Kidney epithelial cell (primary cell): ENCODE data around the gene CCDC87. TPM values are rescaled to one million over a fixed set of nuclear protein-coding genes. Genes with fewer than 3 reads are reported as not detected.
A peak's percentile ranks its signal among the peaks of the same experiment; 100 is the strongest.

Experiments
- DNase-seq: peaks from one replicate; pipeline ENCODE4 v3.0.0-alpha.2; 2010; ENCODE audit warnings: low read depth
- H3K27me3 ChIP-seq: 2 replicates; pipeline ENCODE4 v1.6.0; 2011; ENCODE audit warnings: low read length; ENCODE audit not compliant: control insufficient read depth, insufficient read depth
- H3K36me3 ChIP-seq: 2 replicates; pipeline ENCODE4 v1.5.1; 2011; ENCODE audit warnings: low read length; ENCODE audit not compliant: control insufficient read depth, insufficient read depth
- H3K4me3 ChIP-seq: 2 replicates; pipeline ENCODE4 v1.5.1; 2011; ENCODE audit warnings: low read depth, mild to moderate bottlenecking, control low read depth, low read length
- total RNA-seq: library from RNA; depleted of rRNA; stranded (reverse); fragments of >200 nt; gene quantifications from 2 replicates; pipeline ENCODE4 v1.2.3, GENCODE V29; 2015
- TF ChIP-seq, protein P1 (sequence below): IDR thresholded peaks from 2 replicates; pipeline ENCODE4 v1.5.1; 2011; ENCODE audit warnings: mild to moderate bottlenecking, moderate library complexity, low read length, control low read depth, inconsistent platforms; ENCODE audit not compliant: insufficient read depth, poor library complexity, severe bottlenecking

Gene CCDC87
- total RNA-seq, 1 donor from 2014 or later = 0.58 TPM

DNA sequence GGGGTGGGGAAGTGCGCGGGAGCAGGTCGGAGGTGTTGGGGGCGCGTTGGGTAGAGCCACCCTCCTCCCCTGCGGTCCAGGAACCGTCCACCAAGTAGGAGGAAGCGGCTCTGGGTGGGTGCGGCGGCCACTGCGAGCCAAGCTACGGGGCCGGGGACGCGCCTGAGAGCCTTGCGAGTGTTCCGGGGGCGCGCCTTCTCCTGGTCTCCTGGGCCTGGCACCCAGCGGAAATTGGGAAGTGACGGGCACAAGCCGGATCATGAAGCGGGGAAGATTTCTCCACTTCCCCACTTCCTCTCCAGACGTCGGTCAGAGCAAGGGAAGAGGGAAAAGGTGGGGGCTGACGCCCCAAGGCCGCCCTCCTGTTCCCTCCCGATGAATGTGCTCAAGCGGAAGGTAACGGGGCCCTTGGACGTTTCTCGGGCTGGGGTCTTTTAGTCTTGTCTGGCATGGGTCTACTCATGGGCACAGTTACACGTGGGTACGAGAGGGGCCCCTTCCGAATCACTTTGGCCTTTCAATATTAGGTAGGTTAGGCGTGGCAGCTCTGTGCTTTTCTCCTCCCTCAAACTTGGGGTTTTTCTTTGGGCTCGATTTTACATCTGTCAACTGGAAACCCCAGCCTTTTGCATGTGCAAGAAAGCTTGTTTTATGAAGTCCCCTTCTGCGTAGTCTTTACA lies 24.4 kb upstream of the CCDC87 start:
- TF ChIP-seq, protein P1, sequence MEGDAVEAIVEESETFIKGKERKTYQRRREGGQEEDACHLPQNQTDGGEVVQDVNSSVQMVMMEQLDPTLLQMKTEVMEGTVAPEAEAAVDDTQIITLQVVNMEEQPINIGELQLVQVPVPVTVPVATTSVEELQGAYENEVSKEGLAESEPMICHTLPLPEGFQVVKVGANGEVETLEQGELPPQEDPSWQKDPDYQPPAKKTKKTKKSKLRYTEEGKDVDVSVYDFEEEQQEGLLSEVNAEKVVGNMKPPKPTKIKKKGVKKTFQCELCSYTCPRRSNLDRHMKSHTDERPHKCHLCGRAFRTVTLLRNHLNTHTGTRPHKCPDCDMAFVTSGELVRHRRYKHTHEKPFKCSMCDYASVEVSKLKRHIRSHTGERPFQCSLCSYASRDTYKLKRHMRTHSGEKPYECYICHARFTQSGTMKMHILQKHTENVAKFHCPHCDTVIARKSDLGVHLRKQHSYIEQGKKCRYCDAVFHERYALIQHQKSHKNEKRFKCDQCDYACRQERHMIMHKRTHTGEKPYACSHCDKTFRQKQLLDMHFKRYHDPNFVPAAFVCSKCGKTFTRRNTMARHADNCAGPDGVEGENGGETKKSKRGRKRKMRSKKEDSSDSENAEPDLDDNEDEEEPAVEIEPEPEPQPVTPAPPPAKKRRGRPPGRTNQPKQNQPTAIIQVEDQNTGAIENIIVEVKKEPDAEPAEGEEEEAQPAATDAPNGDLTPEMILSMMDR = no peak
- Histone ChIP-seq H3K36me3 (no peaks in the 10 kb centered on the region), H3K4me3 (peak overlapping the region; percentile 88), H3K27me3 (no peaks in the 10 kb centered on the region)
- no peak for DNase-seq

DNA sequence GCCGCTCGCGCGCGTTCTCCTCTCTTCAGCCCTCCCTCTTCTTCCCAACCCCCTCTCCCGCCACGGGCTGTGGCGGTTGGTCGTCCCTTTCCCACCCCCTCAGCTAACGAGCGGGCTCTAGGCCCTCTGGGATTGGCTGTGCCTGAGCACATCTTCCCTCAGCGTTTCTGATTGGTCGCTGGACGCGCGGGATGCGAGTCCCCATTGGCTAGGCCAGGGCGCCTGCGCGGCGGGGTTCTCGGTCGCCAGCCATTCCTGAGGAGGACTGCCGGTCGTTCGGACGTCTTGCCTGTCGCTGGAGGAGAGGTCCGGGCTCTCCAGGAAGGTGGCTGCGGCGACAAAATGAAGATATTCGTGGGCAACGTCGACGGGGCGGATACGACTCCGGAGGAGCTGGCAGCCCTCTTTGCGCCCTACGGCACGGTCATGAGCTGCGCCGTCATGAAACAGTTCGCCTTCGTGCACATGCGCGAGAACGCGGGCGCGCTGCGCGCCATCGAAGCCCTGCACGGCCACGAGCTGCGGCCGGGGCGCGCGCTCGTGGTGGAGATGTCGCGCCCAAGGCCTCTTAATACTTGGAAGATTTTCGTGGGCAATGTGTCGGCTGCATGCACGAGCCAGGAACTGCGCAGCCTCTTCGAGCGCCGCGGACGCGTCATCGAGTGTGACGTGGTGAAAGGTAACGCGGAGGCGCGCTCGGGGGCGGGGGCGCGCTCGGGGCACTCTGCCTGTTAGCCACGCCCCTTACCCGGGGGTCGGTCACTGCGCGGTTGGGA lies 23.7 kb upstream of the CCDC87 start, which contains the start of gene RBM14:
TSS of gene RBM14 (plus strand) at position 252 of the 776 bp plus-strand sequence. CDS start at position 343, 91 bp downstream.
- Histone ChIP-seq H3K36me3 (no peaks in the 10 kb centered on the region), H3K4me3 (peak within 1 kb of the TSS; percentile 88), H3K27me3 (no peaks in the 10 kb centered on the region)
- TF ChIP-seq, protein P1 = no peak
- peak; percentile 93 for DNase-seq

DNA sequence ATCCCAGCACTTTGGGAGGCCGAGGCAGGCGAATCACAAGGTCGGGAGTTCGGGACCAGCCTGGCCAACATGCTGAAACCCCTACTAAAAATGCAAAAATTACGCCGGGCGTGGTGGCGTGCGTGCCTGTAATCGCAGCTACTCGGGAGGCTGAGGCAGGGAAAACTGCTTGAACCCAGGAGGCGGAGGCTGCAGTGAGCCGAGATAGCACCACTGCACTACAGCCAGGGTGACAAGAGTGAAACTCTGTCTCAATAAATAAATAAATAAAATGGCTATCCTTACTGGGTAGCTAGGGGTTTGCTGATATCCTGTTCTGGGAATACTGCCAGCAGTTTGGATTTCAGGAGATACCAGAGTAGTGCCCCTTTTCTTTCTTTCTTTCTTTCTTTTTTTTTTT lies 21.2 kb upstream of the CCDC87 start:
- Histone ChIP-seq H3K27me3 (no peaks in the 10 kb centered on the region), H3K4me3 (no peak overlapping the region), H3K36me3 (no peaks in the 10 kb centered on the region)
- no peak for DNase-seq
- TF ChIP-seq, protein P1 = no peak

DNA sequence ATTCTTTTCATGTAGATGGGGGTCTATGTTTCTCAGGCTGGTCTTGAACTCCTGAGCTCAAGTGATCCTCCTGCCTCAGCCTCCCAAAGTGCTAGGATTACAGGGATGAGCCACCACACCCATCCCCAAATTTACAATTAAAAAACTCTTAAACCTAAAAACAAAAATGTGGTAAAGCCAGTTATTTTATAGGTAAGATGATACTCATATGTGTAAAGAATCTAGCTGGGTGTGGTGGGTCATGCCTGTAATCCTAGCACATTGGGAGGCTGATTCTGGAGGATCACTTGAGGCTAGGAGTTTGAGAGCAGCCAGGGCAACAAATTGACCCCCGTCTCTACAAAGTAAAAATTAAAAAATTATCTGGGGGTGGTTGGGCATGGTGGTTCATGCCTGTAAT lies 19.6 kb upstream of the CCDC87 start:
- no peak overlapping the region for H3K4me3 ChIP-seq
- TF ChIP-seq, protein P1 = no peak
- DNase-seq = no peak

DNA sequence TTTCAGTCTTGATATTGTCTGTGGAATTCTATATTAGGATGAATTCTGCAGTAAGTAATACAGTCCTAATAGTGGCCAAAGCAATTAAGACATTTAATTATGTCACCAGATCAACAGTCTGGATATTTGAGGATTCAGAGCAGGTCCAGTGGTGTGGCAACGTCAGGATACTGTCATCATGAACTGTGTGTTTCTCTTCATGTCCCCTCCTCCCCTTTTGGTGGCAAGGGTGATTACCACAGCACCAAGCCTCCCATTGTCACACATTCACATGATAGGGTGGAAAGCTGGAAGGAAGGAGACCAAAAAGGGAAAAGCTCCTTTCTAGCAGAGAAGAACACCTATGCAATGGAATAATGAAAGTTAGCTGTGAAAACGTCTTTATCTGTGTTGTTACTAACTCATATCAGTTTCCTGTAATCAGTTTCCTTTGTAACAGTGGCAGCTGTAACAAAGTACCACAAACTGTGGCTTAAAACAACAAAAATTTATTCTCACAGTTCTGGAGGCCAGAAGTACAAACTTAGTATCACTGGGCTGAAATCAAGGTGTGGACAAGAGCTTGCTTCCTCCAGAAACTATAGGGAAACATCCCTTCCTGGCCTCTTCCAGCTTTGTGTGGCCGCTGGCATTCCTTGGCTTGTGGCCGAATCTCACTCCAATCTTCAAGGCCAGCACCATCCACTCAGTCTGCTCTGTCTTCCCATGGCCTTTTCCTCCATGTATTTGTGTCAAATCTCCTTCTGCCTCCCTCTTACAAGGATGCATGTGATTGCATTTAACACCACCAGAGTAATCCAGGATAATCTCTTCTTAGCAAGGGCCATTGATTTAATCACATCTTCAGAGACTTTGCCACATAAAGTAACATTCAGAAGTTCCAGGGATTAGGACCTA lies 17.1 kb upstream of the CCDC87 start:
- DNase-seq = no peak
- Histone ChIP-seq H3K36me3 (no peaks in the 10 kb centered on the region), H3K4me3 (no peak overlapping the region), H3K27me3 (no peaks in the 10 kb centered on the region)
- TF ChIP-seq, protein P1 = no peak

More for the DNA sequence above, 19.6 kb upstream of the CCDC87 start:
- Histone ChIP-seq H3K36me3 (no peaks in the 10 kb centered on the region), H3K27me3 (no peaks in the 10 kb centered on the region)
